GM12892 (cell line): ENCODE measurements around the gene NDUFS1.

Experiments
- POLR2A ChIP-seq: IDR thresholded peaks from 2 replicates; pipeline ENCODE4 v1.6.1; 2011; ENCODE audit warnings: low read depth, low read length, control low read depth
- POLR2AphosphoS5 ChIP-seq: IDR thresholded peaks from 2 replicates; pipeline ENCODE4 v1.6.1; 2011; ENCODE audit warnings: low read depth, low read length, control low read depth
- TAF1 ChIP-seq: IDR thresholded peaks from 2 replicates; pipeline ENCODE4 v1.6.1; 2011; ENCODE audit warnings: low read depth, mild to moderate bottlenecking, control low read depth, low read length, borderline replicate concordance

GRCh38 chr2:206150168-206150567 lies 9.1 kb downstream of the NDUFS1 start:
- TF ChIP-seq TAF1: no peak
- TF ChIP-seq POLR2AphosphoS5: no peak
- TF ChIP-seq POLR2A: no peak
